Neural progenitor cell (in vitro differentiated cells): ENCODE data around the gene PRELID2. TPM values are rescaled to one million over a fixed set of nuclear protein-coding genes. Genes with fewer than 3 reads are reported as not detected.

Experiments used
- DNase-seq: peaks from one replicate; pipeline ENCODE4 v3.0.0-alpha.2; 2016; ENCODE audit warnings: low spot score
- H2AFZ ChIP-seq: fragments of 200-600 bp; sonication (generic); replicated peaks from 2 replicates; pipeline ENCODE4 v1.6.1; 2016; ENCODE audit warnings: antibody characterized with exemption
- H3F3A ChIP-seq: fragments of 200-600 bp; sonication (generic); 2 replicates; pipeline ENCODE4 v1.6.1; 2016; ENCODE audit warnings: antibody characterized with exemption, low read depth
- H3K27ac ChIP-seq: fragments of 200-600 bp; sonication (generic); 2 replicates; pipeline ENCODE4 v1.5.1; 2016; ENCODE audit warnings: mild to moderate bottlenecking
- H3K27me3 ChIP-seq: fragments of 200-600 bp; sonication (generic); 2 replicates; pipeline ENCODE4 v1.6.1; 2016; ENCODE audit warnings: mild to moderate bottlenecking, moderate library complexity
- H3K36me3 ChIP-seq: fragments of 200-600 bp; sonication (generic); 2 replicates; pipeline ENCODE4 v1.5.1; 2016
- H3K4me1 ChIP-seq: fragments of 200-600 bp; sonication (generic); 2 replicates; pipeline ENCODE4 v1.6.1; 2016; ENCODE audit warnings: mixed run types
- H3K4me2 ChIP-seq: fragments of 200-600 bp; sonication (generic); 2 replicates; pipeline ENCODE4 v1.6.1; 2016
- H3K4me3 ChIP-seq: fragments of 200-600 bp; sonication (generic); 2 replicates; pipeline ENCODE4 v1.5.1; 2016
- H3K79me2 ChIP-seq: fragments of 200-600 bp; sonication (generic); 2 replicates; pipeline ENCODE4 v1.6.1; 2016; ENCODE audit warnings: low read depth
- H3K9ac ChIP-seq: fragments of 200-600 bp; sonication (generic); 2 replicates; pipeline ENCODE4 v1.6.1; 2016
- H3K9me3 ChIP-seq: fragments of 200-600 bp; sonication (generic); 2 replicates; pipeline ENCODE4 v1.5.1; 2016; ENCODE audit warnings: low read depth
- H4K20me1 ChIP-seq: fragments of 200-600 bp; sonication (generic); 2 replicates; pipeline ENCODE4 v1.6.1; 2016; ENCODE audit warnings: low read depth
- H3K27ac Mint-ChIP-seq: 3 replicates; pipeline ENCODE4 v1.8.0; 2021; ENCODE audit warnings: mixed read lengths
- H3K27me3 Mint-ChIP-seq: 2 replicates; pipeline ENCODE4 v1.8.0; 2022; ENCODE audit warnings: low read depth, mild to moderate bottlenecking, inconsistent platforms, moderate library complexity, mixed read lengths; ENCODE audit not compliant: insufficient read depth
- H3K36me3 Mint-ChIP-seq: 3 replicates; pipeline ENCODE4 v1.8.0; 2021; ENCODE audit warnings: mixed read lengths
- H3K4me1 Mint-ChIP-seq: 3 replicates; pipeline ENCODE4 v1.8.0; 2021; ENCODE audit warnings: mixed read lengths
- H3K4me3 Mint-ChIP-seq: 3 replicates; pipeline ENCODE4 v1.8.0; 2021; ENCODE audit warnings: mild to moderate bottlenecking, moderate library complexity, mixed read lengths
- H3K9me3 Mint-ChIP-seq: 3 replicates; pipeline ENCODE4 v1.8.0; 2020; ENCODE audit warnings: mixed read lengths
- CTCF ChIP-seq: fragments of 200-600 bp; sonication (generic); IDR thresholded peaks from 2 replicates; pipeline ENCODE4 v1.5.1; 2017; ENCODE audit warnings: antibody characterized with exemption, mild to moderate bottlenecking
- EZH2 ChIP-seq: fragments of 200-600 bp; sonication (generic); IDR thresholded peaks from 2 replicates; pipeline ENCODE4 v1.6.1; 2017; ENCODE audit warnings: antibody characterized with exemption, mild to moderate bottlenecking, moderate library complexity
- EZH2phosphoT487 ChIP-seq: fragments of 200-600 bp; sonication (generic); IDR thresholded peaks from 2 replicates; pipeline ENCODE4 v1.6.1; 2017; ENCODE audit warnings: antibody characterized with exemption
- total RNA-seq: library from RNA; depleted of rRNA; stranded (reverse); fragments of >200 nt; gene quantifications from 2 replicates; pipeline ENCODE4 v1.2.3, GENCODE V29; 2015; ENCODE audit warnings: low replicate concordance

Gene PRELID2
- total RNA-seq = 25.9 and 30.3 TPM in 2 replicates

GRCh38 chr5:145834917-145835847, at the start of gene PRELID2:
Gene PRELID2 (minus strand): TSS chr5:145835342. CDS start chr5:145835251, 91 bp downstream.
- peak within 1 kb of the TSS; percentile 84 for H2AFZ ChIP-seq
- Mint-ChIP-seq H3K4me3 (peak within 1 kb of the TSS; percentile 81), H3K36me3 (no peaks in the 10 kb centered on the region), H3K27me3 (peaks cover 10% of the 10 kb centered on the region), H3K9me3 (no peaks in the 10 kb centered on the region), H3K27ac (no peak within 1 kb of the TSS), H3K4me1 (peaks cover 26% of the 10 kb centered on the region)
- no peaks in the 10 kb centered on the region for H3K79me2 ChIP-seq
- H3K27me3 ChIP-seq = peaks cover 21% of the 10 kb centered on the region
- TF ChIP-seq EZH2 = no peak
- no peak for TF ChIP-seq CTCF
- peaks cover 6% of the 10 kb centered on the region for H3F3A ChIP-seq
- peaks cover 8% of the 10 kb centered on the region for H3K4me1 ChIP-seq
- peak within 1 kb of the TSS; percentile 52 for H3K4me3 ChIP-seq
- no peaks in the 10 kb centered on the region for H3K9me3 ChIP-seq
- no peaks in the 10 kb centered on the region for H3K36me3 ChIP-seq
- no peaks in the 10 kb centered on the region for H4K20me1 ChIP-seq
- H3K27ac ChIP-seq = no peak within 1 kb of the TSS
- no peak within 1 kb of the TSS for H3K9ac ChIP-seq
- peak; percentile 94 for DNase-seq
- H3K4me2 ChIP-seq = peak within 1 kb of the TSS; percentile 75

- Histone ChIP-seq H2AFZ (no peak overlapping the region), H3F3A (no peaks in the 10 kb centered on the region), H4K20me1 (no peaks in the 10 kb centered on the region), H3K27ac (no peak overlapping the region), H3K27me3 (no peaks in the 10 kb centered on the region), H3K9ac (no peak overlapping the region), H3K4me3 (no peak overlapping the region), H3K36me3 (no peaks in the 10 kb centered on the region), H3K4me2 (no peak overlapping the region), H3K9me3 (no peaks in the 10 kb centered on the region), H3K79me2 (no peaks in the 10 kb centered on the region), H3K4me1 (no peaks in the 10 kb centered on the region)
- Mint-ChIP-seq H3K36me3 (no peaks in the 10 kb centered on the region), H3K27ac (no peak overlapping the region), H3K9me3 (peaks cover 4% of the 10 kb centered on the region), H3K4me1 (no peaks in the 10 kb centered on the region), H3K27me3 (no peaks in the 10 kb centered on the region), H3K4me3 (no peak overlapping the region)
- TF ChIP-seq CTCF (no peak), EZH2phosphoT487 (no peak), EZH2 (no peak)
- no peak for DNase-seq
Measured at GRCh38 chr5:145874765-145875164, 39.6 kb upstream of the PRELID2 start.

- Histone ChIP-seq H3K27me3 (no peaks in the 10 kb centered on the region), H3K36me3 (no peaks in the 10 kb centered on the region), H3K79me2 (no peaks in the 10 kb centered on the region), H3K4me3 (no peak within 1 kb of the TSS), H3F3A (no peaks in the 10 kb centered on the region), H3K9ac (no peak within 1 kb of the TSS), H3K9me3 (no peaks in the 10 kb centered on the region), H2AFZ (no peak within 1 kb of the TSS), H3K4me2 (no peak within 1 kb of the TSS), H4K20me1 (no peaks in the 10 kb centered on the region), H3K27ac (no peak within 1 kb of the TSS), H3K4me1 (no peaks in the 10 kb centered on the region)
- no peak for DNase-seq
- Mint-ChIP-seq H3K4me1 (no peaks in the 10 kb centered on the region), H3K4me3 (no peak within 1 kb of the TSS), H3K36me3 (no peaks in the 10 kb centered on the region), H3K9me3 (no peaks in the 10 kb centered on the region), H3K27me3 (no peaks in the 10 kb centered on the region), H3K27ac (no peak within 1 kb of the TSS)
- TF ChIP-seq EZH2 (no peak), CTCF (no peak), EZH2phosphoT487 (no peak)
Measured at GRCh38 chr5:145872914-145873313, 37.8 kb upstream of the PRELID2 start, which contains the start of gene GRXCR2. Gene GRXCR2 (minus strand): TSS chr5:145873014. CDS start chr5:145872968, 46 bp downstream.
